ENCODE results near the gene ROPN1L. TPM values are rescaled to one million over a fixed set of nuclear protein-coding genes. Genes with fewer than 3 reads are reported as not detected.

Gene ROPN1L
- total and polyA plus RNA-seq, 8 donors: 0.31 to 0.87 (median 0.73) TPM; not detected in 4

- peaks cover 0 to 23% (median 15%) of the 10 kb centered on the region in 4 donors for H3K4me1 ChIP-seq
- H3K4me3 ChIP-seq: no peak overlapping the region
- H3K27ac ChIP-seq: no peak overlapping the region
- no peak for TF ChIP-seq EP300 (IDR thresholded peaks at IDR 0.05)
- intact Hi-C loops (cut with DNase I; ENCODE audit: low total_unique reads): no loop called here
- no peaks in the 10 kb centered on the region for H3K9me3 ChIP-seq
- WGBS, 5 donors: 86 to 91% (median 88%) methylated on average over 19 of the region's 19 CpGs
- peaks cover 0 to 5% (median 0%) of the 10 kb centered on the region in 3 donors for H3K27me3 ChIP-seq
- no peaks in the 10 kb centered on the region for H3K36me3 ChIP-seq
- no peak for DNase-seq
Measured at GRCh38 chr5:10459080-10460055, 17.7 kb downstream of the ROPN1L start.

GRCh38 chr5:10460252-10460906 lies 18.7 kb downstream of the ROPN1L start:
- peak; percentile 55 to 70 for DNase-seq
- TF ChIP-seq POLR2A (IDR thresholded peaks at IDR 0.05) (no peak), POLR2AphosphoS5 (IDR thresholded peaks at IDR 0.05) (no peak), EP300 (IDR thresholded peaks at IDR 0.05) (no peak), CTCF (IDR thresholded peaks at IDR 0.05) (no peak)
- no peak overlapping the region for H3K4me3 ChIP-seq
- H3K27ac ChIP-seq: no peak overlapping the region
- H3K27me3 ChIP-seq: peaks cover 0 to 5% (median 0%) of the 10 kb centered on the region in 3 donors
- no peaks in the 10 kb centered on the region for H3K36me3 ChIP-seq
- intact Hi-C loops (cut with DNase I; ENCODE audit: low total_unique reads): no loop called here
- no peaks in the 10 kb centered on the region for H3K9me3 ChIP-seq
- H3K4me1 ChIP-seq: peaks cover 0 to 23% (median 15%) of the 10 kb centered on the region in 4 donors
- 36 to 49% (median 41%) methylated on average over 12 to 13 of the region's 13 CpGs for WGBS, 5 donors

- no peak overlapping the region for H3K27ac ChIP-seq
- no peaks in the 10 kb centered on the region for H3K9me3 ChIP-seq
- intact Hi-C loops (cut with DNase I; ENCODE audit: low total_unique reads): no loop called here
- no peaks in the 10 kb centered on the region for H3K36me3 ChIP-seq
- 91 to 96% (median 94%) methylated on average over 12 of the region's 12 CpGs for WGBS, 5 donors
- TF ChIP-seq EP300 (IDR thresholded peaks at IDR 0.05) (no peak), POLR2A (IDR thresholded peaks at IDR 0.05) (no peak), CTCF (IDR thresholded peaks at IDR 0.05) (no peak), POLR2AphosphoS5 (IDR thresholded peaks at IDR 0.05) (no peak)
- no peak overlapping the region for H3K4me3 ChIP-seq
- H3K4me1 ChIP-seq: peaks cover 0 to 23% (median 15%) of the 10 kb centered on the region in 4 donors
- no peak for DNase-seq
- peaks cover 0 to 5% (median 0%) of the 10 kb centered on the region in 3 donors for H3K27me3 ChIP-seq
Measured at GRCh38 chr5:10461041-10461440, 19.4 kb downstream of the ROPN1L start.

- H3K4me3 ChIP-seq: no peak overlapping the region
- DNase-seq: no peak
- peaks cover 0 to 5% (median 0%) of the 10 kb centered on the region in 3 donors for H3K27me3 ChIP-seq
Measured at GRCh38 chr5:10461904-10462555, 20.4 kb downstream of the ROPN1L start.

More at GRCh38 chr5:10461904-10462555, 20.4 kb downstream of the ROPN1L start:
- Histone ChIP-seq H3K36me3 (no peaks in the 10 kb centered on the region), H3K9me3 (no peaks in the 10 kb centered on the region), H3K27ac (no peak overlapping the region), H3K4me1 (peaks cover 0 to 27% (median 16%) of the 10 kb centered on the region in 4 donors)
- intact Hi-C loops (cut with DNase I; ENCODE audit: low total_unique reads): no loop called here
- TF ChIP-seq POLR2A (IDR thresholded peaks at IDR 0.05) (no peak), CTCF (IDR thresholded peaks at IDR 0.05) (no peak), EP300 (IDR thresholded peaks at IDR 0.05) (no peak), POLR2AphosphoS5 (IDR thresholded peaks at IDR 0.05) (no peak)
- WGBS, 5 donors: 47 to 71% (median 67%) methylated on average over 10 of the region's 10 CpGs
